SH-SY5Y (cell line): Measurements from ENCODE around the gene FADS1.

Experiments
- GATA2 ChIP-seq: IDR thresholded peaks from 2 replicates; pipeline ENCODE4 v1.6.1; 2011; ENCODE audit warnings: mild to moderate bottlenecking, low read depth, low read length
- GATA3 ChIP-seq: IDR thresholded peaks from 2 replicates; pipeline ENCODE4 v1.6.1; 2011; ENCODE audit warnings: low read depth, mild to moderate bottlenecking, low read length, moderate library complexity

Gene FADS1

DNA sequence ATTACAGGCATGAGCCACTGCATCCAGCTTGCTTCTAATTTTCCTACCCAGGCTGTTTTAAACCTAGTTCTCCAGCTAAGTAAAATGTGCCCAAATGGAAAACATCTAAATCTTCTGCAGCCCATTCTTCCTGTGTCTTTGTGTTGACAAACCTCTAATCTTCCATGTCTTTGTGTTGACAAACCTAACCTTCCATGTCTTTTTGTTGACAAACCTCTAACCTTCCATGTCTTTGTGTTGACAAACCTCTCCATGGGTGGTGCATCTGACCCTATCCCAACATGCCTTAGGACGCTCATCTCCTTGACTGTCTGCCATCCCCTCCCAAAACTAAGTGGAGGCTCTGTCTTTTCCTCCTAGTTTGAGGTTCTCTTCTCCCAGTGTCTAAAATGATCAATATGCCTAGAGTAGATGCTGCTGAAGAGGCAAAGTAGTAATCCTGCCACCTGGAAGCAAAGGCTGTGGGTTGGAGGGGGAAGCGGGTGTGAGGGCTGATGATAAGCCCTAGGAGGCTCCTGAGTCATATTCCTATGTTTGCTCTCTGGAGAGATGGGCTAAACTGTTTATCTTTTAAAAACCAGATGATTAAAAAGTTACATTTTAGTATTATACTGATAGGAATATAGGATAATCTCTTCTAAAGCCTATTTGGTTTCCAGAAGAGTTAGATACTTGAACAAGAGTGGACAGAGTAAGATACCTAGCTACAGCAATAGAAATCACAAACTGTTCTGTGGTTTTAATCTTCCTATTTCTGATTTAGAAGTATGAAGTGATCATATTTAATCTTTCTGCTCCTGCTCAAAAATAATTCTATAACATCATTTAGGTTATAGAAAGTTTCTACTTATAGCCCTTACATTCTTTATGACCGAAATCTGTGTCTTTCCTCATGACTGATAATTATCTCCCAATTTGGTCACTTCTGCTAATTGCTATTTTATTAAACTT is 16.2 kb downstream of the FADS1 start:
- TF ChIP-seq GATA3: no peak

DNA sequence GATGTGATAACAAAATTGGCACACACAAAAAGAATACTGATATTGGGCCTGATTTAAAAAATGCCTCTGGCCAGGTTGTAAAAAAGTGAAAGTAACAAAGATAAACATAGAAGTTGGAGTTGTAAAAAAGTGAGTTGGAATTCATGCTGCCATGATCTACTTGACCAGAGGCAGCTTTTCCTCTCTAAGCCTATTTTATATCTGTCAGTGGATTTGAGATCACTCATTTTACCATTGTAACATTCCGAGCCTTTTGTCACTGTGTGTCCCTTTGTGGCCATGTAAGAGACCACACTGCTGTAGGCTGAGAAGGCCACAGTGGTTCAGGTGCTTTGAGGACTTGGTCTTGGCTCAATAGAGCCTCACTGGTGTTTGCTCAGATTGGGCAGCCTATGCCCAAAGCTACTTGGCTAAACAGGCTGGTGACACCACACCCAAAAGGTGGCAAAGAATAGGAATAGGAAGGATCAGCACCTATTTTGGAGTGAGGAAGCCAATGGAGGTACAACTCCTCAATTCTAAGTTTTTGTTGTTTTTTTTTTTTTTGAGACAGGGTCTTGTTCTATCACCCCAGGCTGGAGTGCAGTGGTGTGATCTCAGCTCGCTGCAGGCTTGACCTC is 17.0 kb downstream of the FADS1 start:
- TF ChIP-seq GATA3: no peak
- TF ChIP-seq GATA2: no peak

DNA sequence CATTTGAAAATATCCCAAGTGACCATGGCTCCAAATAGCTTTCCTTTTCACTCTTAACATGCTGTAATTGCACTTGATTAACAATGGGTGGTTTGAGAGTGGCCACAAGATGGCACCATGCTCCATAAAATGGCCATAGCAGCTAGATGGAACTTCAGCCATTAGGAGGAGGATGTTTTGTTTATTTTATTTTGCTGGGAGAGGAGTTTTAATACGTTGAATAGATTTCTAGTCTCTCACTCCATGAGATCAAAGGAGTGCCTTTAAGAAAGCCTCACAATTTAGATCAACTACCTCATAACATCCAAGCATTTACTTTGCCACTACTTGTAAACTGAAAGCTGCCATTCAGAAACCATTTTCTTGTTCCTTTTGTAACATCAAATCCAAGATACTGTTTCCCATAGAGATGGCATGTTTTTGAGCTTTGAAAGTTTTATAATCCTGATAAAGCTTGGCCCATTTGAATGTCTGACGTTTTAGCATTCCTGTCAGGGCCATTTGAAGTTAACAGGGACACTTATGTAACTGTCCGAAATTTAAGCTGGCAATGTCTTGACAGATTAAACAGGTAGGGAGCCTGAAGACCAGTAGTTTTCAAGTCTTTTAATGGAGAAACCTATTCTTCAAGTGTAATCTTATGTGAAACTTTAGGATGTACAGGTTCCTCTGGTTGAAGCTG is 19.4 kb downstream of the FADS1 start:
- no peak for TF ChIP-seq GATA2
- TF ChIP-seq GATA3: no peak

DNA sequence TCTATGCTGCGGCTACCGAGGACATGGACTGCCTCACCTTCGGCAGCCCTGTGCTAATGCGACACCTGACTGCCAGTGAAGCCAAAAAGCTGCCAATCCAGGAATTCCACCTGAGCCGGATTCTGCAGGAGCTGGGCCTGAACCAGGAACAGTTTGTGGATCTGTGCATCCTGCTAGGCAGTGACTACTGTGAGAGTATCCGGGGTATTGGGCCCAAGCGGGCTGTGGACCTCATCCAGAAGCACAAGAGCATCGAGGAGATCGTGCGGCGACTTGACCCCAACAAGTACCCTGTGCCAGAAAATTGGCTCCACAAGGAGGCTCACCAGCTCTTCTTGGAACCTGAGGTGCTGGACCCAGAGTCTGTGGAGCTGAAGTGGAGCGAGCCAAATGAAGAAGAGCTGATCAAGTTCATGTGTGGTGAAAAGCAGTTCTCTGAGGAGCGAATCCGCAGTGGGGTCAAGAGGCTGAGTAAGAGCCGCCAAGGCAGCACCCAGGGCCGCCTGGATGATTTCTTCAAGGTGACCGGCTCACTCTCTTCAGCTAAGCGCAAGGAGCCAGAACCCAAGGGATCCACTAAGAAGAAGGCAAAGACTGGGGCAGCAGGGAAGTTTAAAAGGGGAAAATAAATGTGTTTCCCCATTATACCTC is 20.8 kb downstream of the FADS1 start:
- TF ChIP-seq GATA2 (no peak), GATA3 (no peak)

DNA sequence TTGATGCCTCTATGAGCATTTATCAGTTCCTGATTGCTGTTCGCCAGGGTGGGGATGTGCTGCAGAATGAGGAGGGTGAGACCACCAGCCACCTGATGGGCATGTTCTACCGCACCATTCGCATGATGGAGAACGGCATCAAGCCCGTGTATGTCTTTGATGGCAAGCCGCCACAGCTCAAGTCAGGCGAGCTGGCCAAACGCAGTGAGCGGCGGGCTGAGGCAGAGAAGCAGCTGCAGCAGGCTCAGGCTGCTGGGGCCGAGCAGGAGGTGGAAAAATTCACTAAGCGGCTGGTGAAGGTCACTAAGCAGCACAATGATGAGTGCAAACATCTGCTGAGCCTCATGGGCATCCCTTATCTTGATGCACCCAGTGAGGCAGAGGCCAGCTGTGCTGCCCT is 21.3 kb downstream of the FADS1 start:
- TF ChIP-seq GATA2 (no peak), GATA3 (no peak)

DNA sequence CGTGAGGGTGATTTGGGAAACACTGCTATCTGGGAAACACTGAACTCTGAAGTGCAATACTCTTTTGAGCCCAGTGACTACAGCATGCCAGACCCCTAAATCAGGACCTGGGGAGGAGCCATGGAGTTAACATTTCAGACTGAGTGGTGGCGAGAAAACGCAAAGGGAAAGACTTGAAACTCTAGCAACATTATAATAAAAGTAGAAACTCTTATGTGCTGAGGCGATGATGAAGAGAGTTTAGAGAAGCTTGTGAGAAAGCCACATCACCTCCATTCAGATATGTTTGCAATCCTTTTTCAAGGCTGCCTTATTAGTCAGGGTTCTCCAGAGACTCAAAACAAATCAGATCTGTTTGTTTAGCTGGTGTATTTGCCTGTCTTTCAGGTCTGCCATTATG is 22.2 kb downstream of the FADS1 start:
- no peak for TF ChIP-seq GATA3
- no peak for TF ChIP-seq GATA2

DNA sequence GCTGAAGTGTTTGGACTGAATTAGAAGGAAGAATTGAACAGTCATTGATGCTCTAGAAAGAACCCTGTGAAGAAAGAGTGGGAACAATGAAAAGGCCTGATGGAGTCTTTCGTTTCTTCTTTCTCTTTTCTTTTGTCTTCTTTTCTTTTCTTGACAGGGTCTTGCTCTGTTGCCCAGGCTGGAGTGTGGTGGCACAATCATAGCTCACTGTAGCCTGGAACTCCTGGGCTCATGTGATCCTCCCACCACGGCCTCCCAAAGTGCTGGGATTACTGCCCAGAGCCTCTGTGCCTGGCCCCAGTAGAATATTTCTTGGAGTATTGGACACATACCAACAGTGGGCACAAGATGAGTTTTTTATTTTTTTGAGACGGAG is 23.0 kb downstream of the FADS1 start:
- no peak for TF ChIP-seq GATA3
- TF ChIP-seq GATA2: no peak

DNA sequence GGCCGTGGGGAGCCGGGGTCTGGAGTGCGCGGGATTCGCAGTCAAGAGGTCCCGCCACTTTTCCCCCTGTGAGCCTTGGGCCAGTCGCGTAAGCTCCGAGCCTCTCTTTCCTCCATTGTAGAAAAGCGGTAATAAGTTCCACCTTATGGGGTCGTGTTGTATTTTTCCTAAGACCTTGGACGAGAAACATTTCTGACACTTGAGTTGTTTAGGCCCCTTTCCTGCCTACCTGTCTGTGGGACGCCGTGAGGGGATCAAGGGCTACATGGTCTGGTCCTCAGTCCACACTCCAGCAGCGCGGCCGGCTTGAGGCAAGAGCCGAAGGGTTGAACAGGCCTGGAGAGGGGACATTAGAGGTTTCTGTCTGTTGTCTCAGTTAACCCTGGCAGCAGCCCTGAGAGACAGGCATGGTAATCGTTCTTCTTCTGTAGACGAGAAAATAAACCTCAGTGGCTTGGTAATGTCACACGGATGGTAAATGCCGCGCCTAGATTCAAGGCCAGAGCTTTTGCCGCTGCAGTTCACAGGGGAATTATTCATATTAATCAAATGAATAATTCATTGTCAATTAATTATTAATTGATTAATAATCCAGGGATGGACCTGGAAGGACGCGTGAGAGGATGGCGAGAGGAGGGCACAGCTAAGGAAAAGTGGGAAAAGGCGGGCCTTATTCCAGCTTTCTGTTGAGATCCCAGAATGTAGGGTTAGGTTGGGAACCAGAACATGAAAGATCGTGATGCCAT is 23.5 kb downstream of the FADS1 start:
- no peak for TF ChIP-seq GATA2
- no peak for TF ChIP-seq GATA3

DNA sequence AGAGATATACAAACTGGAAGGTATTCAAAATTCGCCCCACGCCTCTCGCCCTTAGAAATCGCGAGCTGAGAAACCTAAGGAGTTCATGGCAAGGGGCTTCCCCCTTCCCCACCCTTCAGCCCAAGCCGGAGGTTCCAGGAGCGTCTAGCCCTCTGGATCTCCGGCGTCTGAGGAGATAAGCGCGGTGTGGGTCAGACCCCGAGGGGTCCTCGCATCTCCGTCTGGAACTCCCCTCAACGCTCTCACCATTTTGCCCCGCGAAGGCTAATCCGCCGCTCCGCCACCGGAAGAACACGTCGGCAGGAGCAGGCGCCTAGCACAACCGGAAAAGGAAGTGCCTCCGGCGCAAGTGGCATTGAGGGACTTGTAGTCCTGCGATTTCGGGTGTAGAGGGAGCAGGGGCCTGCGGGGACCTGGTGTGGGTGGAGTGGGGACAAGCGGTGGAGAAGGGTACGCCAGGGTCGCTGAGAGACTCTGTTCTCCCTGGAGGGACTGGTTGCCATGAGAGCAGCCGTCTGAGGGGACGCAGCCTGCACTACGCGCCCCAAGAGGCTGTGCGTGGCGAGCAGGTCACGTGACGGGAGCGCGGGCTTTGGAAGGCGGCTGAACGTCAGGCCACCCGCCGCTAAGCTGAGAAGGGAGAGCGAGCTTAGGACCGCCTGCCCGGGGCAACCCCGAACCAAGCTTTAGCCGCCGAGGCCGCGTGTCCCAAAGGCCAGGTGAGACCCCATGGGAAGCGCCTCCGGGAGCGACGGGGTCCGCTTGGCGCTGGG is 24.3 kb downstream of the FADS1 start, which contains the start of the genes FEN1 and TMEM258:
TSS of gene FEN1 (plus strand) at position 602 of the 773 bp plus-strand sequence. CDS start 2,451 bp downstream, outside the sequence.
TSS of gene TMEM258 (minus strand) at position 290 of the 773 bp plus-strand sequence. CDS start at position 249, 41 bp downstream.
- TF ChIP-seq GATA2 (no peak), GATA3 (no peak)

DNA sequence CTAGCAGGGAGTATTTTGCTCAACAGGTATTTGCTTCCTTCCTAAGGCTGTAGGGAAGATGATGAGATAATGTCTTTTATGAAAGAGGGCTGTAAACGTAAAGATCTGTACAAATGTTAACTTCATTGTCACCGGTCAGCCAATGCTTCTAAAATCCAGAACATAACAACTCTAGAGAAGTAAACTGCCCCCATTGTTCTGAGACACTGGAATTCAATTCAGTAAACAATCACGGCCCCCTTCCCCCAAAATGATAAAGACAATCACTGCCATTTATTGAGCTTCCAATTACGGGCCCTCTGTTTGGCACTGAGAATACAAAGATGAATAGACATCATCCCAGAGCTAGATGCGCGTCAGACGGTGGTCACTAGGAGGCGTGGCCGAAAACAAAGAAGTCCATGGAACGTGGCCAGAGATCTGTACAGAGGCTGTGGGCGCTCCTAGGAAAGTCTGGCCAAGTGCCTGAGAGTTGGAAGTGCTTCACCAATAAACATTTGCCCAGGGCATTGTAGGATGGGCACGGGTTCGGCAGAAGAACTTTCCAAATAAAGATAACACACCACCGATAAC is 25.0 kb downstream of the FADS1 start:
- TF ChIP-seq GATA3: no peak
- TF ChIP-seq GATA2: 0 out of 2 replicates have a peak, but pooled peaks have one; percentile 7

DNA sequence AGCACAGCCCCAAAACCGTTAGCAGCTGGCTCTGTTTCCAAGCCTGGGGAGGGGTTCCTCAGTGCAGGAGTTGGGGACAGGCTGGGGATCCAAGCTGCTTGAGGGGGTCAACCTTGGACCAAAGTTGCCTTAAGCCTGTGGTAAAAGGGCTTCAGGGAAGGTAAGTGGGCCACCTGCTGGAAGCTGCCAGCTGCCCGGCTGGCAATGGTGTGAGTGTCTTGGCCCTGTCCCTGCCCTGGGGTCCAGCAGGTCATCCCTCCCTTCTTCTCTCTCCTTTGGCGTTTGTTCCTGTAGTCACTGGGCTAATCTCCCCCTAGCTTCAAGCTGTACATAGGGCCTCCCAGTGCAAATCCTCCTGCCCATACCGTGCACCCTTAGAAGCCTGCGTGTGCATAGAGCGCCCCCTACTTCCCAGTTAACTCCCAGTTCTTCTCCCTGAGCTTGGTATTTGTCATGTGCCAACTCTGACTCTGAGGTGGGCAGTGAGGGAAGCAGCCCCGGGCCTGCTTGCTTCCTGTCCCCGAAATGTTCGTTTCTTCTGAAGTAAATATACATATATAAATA is 28.8 kb downstream of the FADS1 start:
- TF ChIP-seq GATA2 (no peak), GATA3 (no peak)

DNA sequence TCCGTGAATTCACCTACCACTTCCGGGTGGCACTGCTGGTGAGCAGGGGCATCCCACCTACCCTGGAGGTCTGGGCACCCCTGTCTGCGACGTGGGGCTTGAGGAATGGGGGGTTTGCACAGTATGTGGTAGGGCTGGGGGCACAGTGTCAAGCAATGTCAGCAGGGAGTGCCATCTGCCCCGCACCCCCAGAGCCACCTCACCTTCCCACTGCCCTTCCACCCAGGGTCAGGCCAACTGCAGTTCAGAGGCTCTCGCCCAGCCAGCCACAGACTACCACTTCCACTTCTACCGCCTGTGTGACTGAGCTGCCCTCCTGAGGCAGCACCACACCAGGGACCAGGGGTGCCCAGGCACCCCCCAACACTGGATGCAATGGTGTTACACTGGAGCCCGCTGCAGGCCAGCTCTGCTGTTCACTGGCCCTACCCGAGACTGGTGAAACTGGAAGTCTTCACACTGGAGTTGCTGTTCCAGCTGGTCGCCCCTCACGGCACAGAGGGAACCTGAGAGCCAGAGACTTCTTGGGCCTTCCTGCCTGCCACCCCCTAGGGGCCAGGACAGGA is 30.9 kb downstream of the FADS1 start:
- TF ChIP-seq GATA3 (no peak), GATA2 (no peak)
